Right lobe of liver (tissue), 6 donors: ENCODE measurements around the gene SHMT1. TPM values are rescaled to one million over a fixed set of nuclear protein-coding genes. Genes with fewer than 3 reads are reported as not detected.

ENCODE experiments used
- ATAC-seq, 4 donors: fragments of 200-7000 bp; cut with Tn5 transposase; one replicate each; pipeline ENCODE4 v1.9.1; 2020; ENCODE audit warnings: mild to moderate bottlenecking in 4 of 4, moderate library complexity in 4 of 4
- DNase-seq, 3 donors: peaks; one replicate each; pipeline ENCODE4 v3.0.0-alpha.2; 2020
- H3K27ac ChIP-seq, 3 donors: fragments of 200-600 bp; one replicate each; pipeline ENCODE4 v1.8.0; 2022
- H3K27me3 ChIP-seq, 2 donors: fragments of 200-600 bp; one replicate each; pipeline ENCODE4 v1.8.0; 2022
- H3K36me3 ChIP-seq, 4 donors: fragments of 200-600 bp; sonication (generic) in 1 of 4; one replicate each; pipeline versions ENCODE4 v1.5.1 to v1.8.0; 2017 to 2022; ENCODE audit warnings: control low read depth in 1 of 4
- H3K4me1 ChIP-seq, 4 donors: fragments of 200-600 bp; sonication (generic) in 1 of 4; one replicate each; pipeline versions ENCODE4 v1.5.1 to v1.8.0; 2017 to 2022; ENCODE audit warnings: control low read depth in 1 of 4
- H3K4me3 ChIP-seq, 3 donors: fragments of 200-600 bp; one replicate each; pipeline ENCODE4 v1.8.0; 2022
- H3K9me3 ChIP-seq, 4 donors: fragments of 200-600 bp; sonication (generic) in 1 of 4; one replicate each; pipeline versions ENCODE4 v1.5.1 to v1.8.0; 2017 to 2022; ENCODE audit warnings: control low read depth in 1 of 4
- POLR2A ChIP-seq: fragments of 450-650 bp; IDR thresholded peaks from one replicate; pipeline ENCODE4 v1.6.1; 2017; ENCODE audit warnings: antibody characterized with exemption, mild to moderate bottlenecking
- WGBS: methylation state at CpG from one replicate; pipeline ENCODE4 v1.1.6; 2018; ENCODE audit warnings: low coverage, low lambda C conversion rate; ENCODE audit not compliant: insufficient coverage; ENCODE audit errors: missing lambda C conversion rate; 5-methylcytosine and 5-hydroxymethylcytosine counted together
- intact Hi-C, 2 donors: fragments of 100-400 bp; cut with DNase I; formaldehyde crosslinking; loops; one replicate each; pipeline versions ENCODE4 v1.11.2 to v1.14.1; 2022
- total RNA-seq, 6 experiments: library from RNA; depleted of rRNA in 2 of 6; stranded (reverse); fragments of >200 nt in 2 of 6; fragmentation: NEBNext Ultra II Directional in 3 of 6; extraction: Animal tissue kit (Norgen Biotek cat#: 25700) in 3 of 6; gene quantifications; one replicate each; pipeline versions ENCODE4 v1.1.0 to v1.2.4, GENCODE V29; 2016 to 2023
- TF ChIP-seq, protein P1 (sequence below), 4 donors: fragments of 200-600 bp in 3 of 4; fragments of 450-650 bp in 1 of 4; IDR thresholded peaks; one replicate each; pipeline versions ENCODE4 v1.5.1 to v1.8.0; 2016 to 2022; ENCODE audit warnings: antibody characterized with exemption in 4 of 4, mild to moderate bottlenecking in 2 of 4
- donor health status: DM: no; HTN: yes; CAD: no.
- donor health status: DM: no; HTN: no; CAD: no.
- donor health status: DM: no; HTN: no; CAD: no.
- donor health status: DM: no; HTN: yes; CAD: no.
- donor health status: DM: no; HTN: yes; CAD: no.

SHMT1 gene
- total RNA-seq, 6 experiments from 2014 or later = 208 to 457 (median 284) TPM

GRCh38 chr17:18321309-18321708 lies 42.0 kb downstream of the SHMT1 start:
- intact Hi-C loops = no loop called here
- no peak for DNase-seq
- peaks cover 0 to 9% (median 0%) of the 10 kb centered on the region in 4 donors for H3K36me3 ChIP-seq

GRCh38 chr17:18320301-18320700 lies 43.0 kb downstream of the SHMT1 start:
- H3K36me3 ChIP-seq = peaks cover 0 to 6% (median 0%) of the 10 kb centered on the region in 4 donors
- TF ChIP-seq POLR2A = no peak
- TF ChIP-seq, protein P1, sequence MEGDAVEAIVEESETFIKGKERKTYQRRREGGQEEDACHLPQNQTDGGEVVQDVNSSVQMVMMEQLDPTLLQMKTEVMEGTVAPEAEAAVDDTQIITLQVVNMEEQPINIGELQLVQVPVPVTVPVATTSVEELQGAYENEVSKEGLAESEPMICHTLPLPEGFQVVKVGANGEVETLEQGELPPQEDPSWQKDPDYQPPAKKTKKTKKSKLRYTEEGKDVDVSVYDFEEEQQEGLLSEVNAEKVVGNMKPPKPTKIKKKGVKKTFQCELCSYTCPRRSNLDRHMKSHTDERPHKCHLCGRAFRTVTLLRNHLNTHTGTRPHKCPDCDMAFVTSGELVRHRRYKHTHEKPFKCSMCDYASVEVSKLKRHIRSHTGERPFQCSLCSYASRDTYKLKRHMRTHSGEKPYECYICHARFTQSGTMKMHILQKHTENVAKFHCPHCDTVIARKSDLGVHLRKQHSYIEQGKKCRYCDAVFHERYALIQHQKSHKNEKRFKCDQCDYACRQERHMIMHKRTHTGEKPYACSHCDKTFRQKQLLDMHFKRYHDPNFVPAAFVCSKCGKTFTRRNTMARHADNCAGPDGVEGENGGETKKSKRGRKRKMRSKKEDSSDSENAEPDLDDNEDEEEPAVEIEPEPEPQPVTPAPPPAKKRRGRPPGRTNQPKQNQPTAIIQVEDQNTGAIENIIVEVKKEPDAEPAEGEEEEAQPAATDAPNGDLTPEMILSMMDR (IDR thresholded peaks at IDR 0.05) = no peak
- H3K27me3 ChIP-seq = no peaks in the 10 kb centered on the region
- H3K4me3 ChIP-seq = no peak overlapping the region
- peaks cover 0 to 30% (median 6%) of the 10 kb centered on the region in 4 donors for H3K4me1 ChIP-seq
- WGBS = 66% methylated on average over 3 of the region's 7 CpGs
- H3K9me3 ChIP-seq = no peaks in the 10 kb centered on the region
- no peak for ATAC-seq
- intact Hi-C loops = no loop called here
- H3K27ac ChIP-seq = no peak overlapping the region
- DNase-seq = no peak

More at GRCh38 chr17:18321309-18321708, 42.0 kb downstream of the SHMT1 start:
- TF ChIP-seq, protein P1 (IDR thresholded peaks at IDR 0.05) = no peak
- TF ChIP-seq POLR2A = no peak
- Histone ChIP-seq H3K4me3 (no peak overlapping the region), H3K9me3 (no peaks in the 10 kb centered on the region), H3K27ac (no peak overlapping the region), H3K4me1 (peaks cover 0 to 23% (median 3%) of the 10 kb centered on the region in 4 donors), H3K27me3 (no peaks in the 10 kb centered on the region)
- ATAC-seq = no peak
- WGBS = 90% methylated on average over 2 of the region's 5 CpGs

- Histone ChIP-seq H3K36me3 (peaks cover 0 to 6% (median 0%) of the 10 kb centered on the region in 4 donors), H3K27me3 (no peaks in the 10 kb centered on the region), H3K9me3 (no peaks in the 10 kb centered on the region), H3K4me3 (no peak overlapping the region), H3K27ac (no peak overlapping the region), H3K4me1 (peaks cover 0 to 30% (median 6%) of the 10 kb centered on the region in 4 donors)
- 71% methylated on average over 9 of the region's 13 CpGs for WGBS
- intact Hi-C loops = loop anchor here in 1 of 2 donors (10.0 kb wide), 1 partner anchor 65 kb away; the partner anchor contains the start of gene FLII
- peak in 1 of 4 donors; percentile 12 for ATAC-seq
- DNase-seq = no peak
- TF ChIP-seq, protein P1 (IDR thresholded peaks at IDR 0.05) = peak; percentile 5 to 45 (median 37)
- no peak for TF ChIP-seq POLR2A
Observed at GRCh38 chr17:18319604-18320256, 43.6 kb downstream of the SHMT1 start.

DNA sequence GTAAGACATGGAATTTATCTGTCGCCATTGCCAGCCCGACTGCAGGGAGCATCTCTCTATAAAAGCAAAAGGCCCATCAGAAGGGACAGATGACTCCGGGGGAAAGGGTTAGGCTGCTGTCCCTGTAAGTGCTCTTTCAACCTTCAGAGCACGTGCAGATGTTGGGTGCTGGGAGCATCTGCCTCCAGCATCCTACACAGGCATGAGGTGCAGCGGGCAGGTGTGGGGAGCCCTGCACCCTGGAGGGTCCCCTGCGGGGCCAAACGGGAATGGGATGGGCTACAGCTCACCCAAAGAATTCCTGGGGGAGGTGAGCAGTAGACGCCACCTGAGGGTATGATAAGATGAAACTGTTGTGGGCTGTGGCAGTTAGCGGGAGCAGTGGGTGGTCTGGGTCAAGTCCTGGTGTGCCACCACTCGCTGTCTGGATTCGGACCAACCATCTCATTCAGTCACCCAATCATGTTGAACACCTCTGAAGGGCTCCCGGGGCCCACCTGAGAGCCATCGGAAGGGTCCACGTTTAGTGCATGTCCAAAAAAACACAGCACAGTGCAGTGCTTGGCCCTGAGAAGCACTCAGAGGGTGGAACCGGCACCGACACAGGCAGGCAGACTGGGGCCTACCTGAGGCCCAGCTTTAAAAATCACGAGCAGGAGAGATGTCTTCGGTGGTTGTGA lies 44.4 kb downstream of the SHMT1 start:
- DNase-seq (no peak), ATAC-seq (no peak)
- no peaks in the 10 kb centered on the region for H3K9me3 ChIP-seq
- H3K27me3 ChIP-seq = no peaks in the 10 kb centered on the region
- no peak overlapping the region for H3K27ac ChIP-seq
- no peak overlapping the region for H3K4me3 ChIP-seq
- intact Hi-C loops = loop anchor here in 1 of 2 donors (10.0 kb wide), 1 partner anchor 64 kb away; the partner anchor contains the start of gene FLII
- H3K36me3 ChIP-seq = peaks cover 0 to 5% (median 0%) of the 10 kb centered on the region in 4 donors
- 73% methylated on average over 9 of the region's 18 CpGs for WGBS
- peaks cover 0 to 34% (median 6%) of the 10 kb centered on the region in 4 donors for H3K4me1 ChIP-seq
- TF ChIP-seq, protein P1 (IDR thresholded peaks at IDR 0.05) = no peak
